Left forelimb (tissue), 1 donor: ENCODE results near the gene VPS54.
"Not testable (repeated sequence)": the region's sequence is repeated elsewhere in the genome, so short reads cannot be mapped to it uniquely, and the experiment has no call there.

Source experiments
- DNase-seq: peaks from one replicate; pipeline ENCODE4 v3.0.0-alpha.2; 2018; ENCODE audit warnings: low spot score

VPS54 gene

GRCh38 chr2:63870679-63871078 is 148.5 kb downstream of the VPS54 start:
- no peak for DNase-seq

GRCh38 chr2:63866009-63866709 is 153.1 kb downstream of the VPS54 start:
- no peak for DNase-seq

- DNase-seq, result no peak
Observed at GRCh38 chr2:63865159-63865799, 153.9 kb downstream of the VPS54 start.

- DNase-seq, result no peak
Observed at GRCh38 chr2:63863707-63864106, 155.5 kb downstream of the VPS54 start.

- no peak for DNase-seq
Observed at GRCh38 chr2:63862806-63863205, 156.4 kb downstream of the VPS54 start.

- DNase-seq, result no peak
Observed at GRCh38 chr2:63861220-63861822, 157.9 kb downstream of the VPS54 start.

GRCh38 chr2:63858291-63858690 is 160.9 kb downstream of the VPS54 start:
- no peak for DNase-seq

- no peak for DNase-seq
Observed at GRCh38 chr2:63856303-63856603, 163.0 kb downstream of the VPS54 start.

GRCh38 chr2:63855418-63856302 is 163.6 kb downstream of the VPS54 start:
- DNase-seq, result no peak

GRCh38 chr2:63853527-63854310 is 165.5 kb downstream of the VPS54 start:
- no peak for DNase-seq

- DNase-seq, result no peak
Observed at GRCh38 chr2:63851691-63852311, 167.4 kb downstream of the VPS54 start.

- no peak for DNase-seq
Observed at GRCh38 chr2:63850649-63851048, 168.6 kb downstream of the VPS54 start.

- no peak for DNase-seq
Observed at GRCh38 chr2:63850204-63850571, 169.0 kb downstream of the VPS54 start.

- no peak for DNase-seq
Observed at GRCh38 chr2:63849381-63850203, 169.6 kb downstream of the VPS54 start.

- not testable (repeated sequence) for DNase-seq
Observed at GRCh38 chr2:63847571-63847970, 171.7 kb downstream of the VPS54 start.

GRCh38 chr2:63846487-63846886 is 172.7 kb downstream of the VPS54 start:
- DNase-seq, result no peak

- no peak for DNase-seq
Observed at GRCh38 chr2:63845866-63846265, 173.4 kb downstream of the VPS54 start.

GRCh38 chr2:63844616-63845015 is 174.6 kb downstream of the VPS54 start:
- DNase-seq, result no peak

GRCh38 chr2:63843791-63844190 is 175.4 kb downstream of the VPS54 start:
- no peak for DNase-seq

- DNase-seq, result no peak
Observed at GRCh38 chr2:63843093-63843492, 176.1 kb downstream of the VPS54 start.
